GM12878 (cell line): Measurements from ENCODE around the gene MB21D2. TPM values are rescaled to one million over a fixed set of nuclear protein-coding genes. Genes with fewer than 3 reads are reported as not detected.

Experiments
- ATAC-seq: fragments of 200-7000 bp; cut with Tn5 transposase; 3 replicates; pipeline ENCODE4 v1.9.1; 2020; ENCODE audit warnings: mild to moderate bottlenecking, moderate library complexity
- BruUV-seq: library from RNA; stranded (reverse); fragments of 400-500 nt; replicated peaks from 2 replicates; lab custom pipeline; 2021; lab: Mats Ljungman, UMichigan
- CTCF ChIA-PET: fragments of 300-600 bp; sonication (Branson Sonifier 250); formaldehyde crosslinking; extraction: SDS; loops from one replicate; lab custom pipeline; 2021; ENCODE audit warnings: inconsistent platforms; lab: Yijun Ruan, JAX
- POLR2A ChIA-PET: fragments of 350-600 bp; formaldehyde crosslinking; extraction: SDS; loops from one replicate; lab custom pipeline; 2021; ENCODE audit warnings: inconsistent platforms; lab: Charles Lee
- RAD21 ChIA-PET: fragments of 300-600 bp; sonication (Branson Sonifier 250); formaldehyde crosslinking; loops from one replicate; lab custom pipeline; 2023; ENCODE audit warnings: antibody characterized with exemption; ENCODE audit not compliant: unreplicated experiment; lab: Charles Lee
- SMC1A ChIA-PET: fragments of 300-600 bp; sonication (Branson Sonifier 250); formaldehyde crosslinking; loops from one replicate; lab custom pipeline; 2023; ENCODE audit not compliant: unreplicated experiment, uncharacterized antibody; lab: Charles Lee
- DNase-seq: peaks from one replicate; pipeline ENCODE4 v3.0.0-alpha.2; 2011; ENCODE audit warnings: low read depth, low spot score
- FAIRE-seq: peaks from 3 replicates; lab custom pipeline; 2011; peaks lifted over from hg19 to GRCh38; lab: Jason Lieb, UNC
- H2AFZ ChIP-seq: 2 replicates; pipeline ENCODE4 v1.6.0; 2011; ENCODE audit warnings: low read depth, low read length, control low read depth; ENCODE audit not compliant: control insufficient read depth
- H3K27ac ChIP-seq: 2 replicates; pipeline ENCODE4 v1.5.1; 2011; ENCODE audit warnings: control low read depth; ENCODE audit not compliant: control insufficient read depth, insufficient read depth
- H3K27me3 ChIP-seq, 2 experiments: replicated peaks in 1 of 2; 2 replicates each; pipeline versions ENCODE4 v1.6.0 to v1.6.1; 2011; ENCODE audit warnings: low read length in 1 of 2; ENCODE audit not compliant: control insufficient read depth in 2 of 2, insufficient read depth in 2 of 2
- H3K36me3 ChIP-seq, 2 experiments: 2 replicates each; pipeline ENCODE4 v1.5.1; 2011; ENCODE audit warnings: low read length in 1 of 2; ENCODE audit not compliant: control insufficient read depth in 2 of 2, insufficient read depth in 2 of 2
- H3K4me1 ChIP-seq: 2 replicates; pipeline ENCODE4 v1.6.1; 2011; ENCODE audit warnings: mild to moderate bottlenecking, low read length, moderate library complexity, mixed read lengths; ENCODE audit not compliant: control insufficient read depth, insufficient read depth
- H3K4me2 ChIP-seq: 2 replicates; pipeline ENCODE4 v1.6.0; 2011; ENCODE audit warnings: control low read depth; ENCODE audit not compliant: control insufficient read depth, insufficient read depth
- H3K4me3 ChIP-seq: fragments of 200-600 bp; sonication (generic); 2 replicates; pipeline ENCODE4 v1.5.1; 2016
- H3K79me2 ChIP-seq: 2 replicates; pipeline ENCODE4 v1.6.0; 2011; ENCODE audit warnings: low read length; ENCODE audit not compliant: control insufficient read depth, insufficient read depth
- H3K9ac ChIP-seq: 2 replicates; pipeline ENCODE4 v1.8.0; 2011; ENCODE audit warnings: low read length, control low read depth, mixed read lengths; ENCODE audit not compliant: control insufficient read depth, insufficient read depth
- H3K9me3 ChIP-seq: replicated peaks from 3 replicates; pipeline ENCODE4 v1.5.1; 2011; ENCODE audit warnings: mild to moderate bottlenecking, low read length; ENCODE audit not compliant: control insufficient read depth, insufficient read depth
- H4K20me1 ChIP-seq: 2 replicates; pipeline ENCODE4 v1.6.0; 2011; ENCODE audit not compliant: control insufficient read depth, insufficient read depth
- ASH2L ChIP-seq: fragments of 300-600, 200-600 bp; sonication (generic); IDR thresholded peaks from 2 replicates; pipeline ENCODE4 v1.6.1; 2017; ENCODE audit warnings: low read depth, mild to moderate bottlenecking, borderline replicate concordance
- CHD2 ChIP-seq: IDR thresholded peaks from 2 replicates; pipeline ENCODE4 v1.6.1; 2011; ENCODE audit warnings: low read depth, low read length, improper control_type of control experiment, borderline replicate concordance
- EED ChIP-seq: sonication (generic); IDR thresholded peaks from 2 replicates; pipeline ENCODE4 v1.6.1; 2016; ENCODE audit warnings: antibody characterized with exemption, low read depth
- NFIC ChIP-seq: IDR thresholded peaks from 2 replicates; pipeline ENCODE4 v1.6.1; 2012; ENCODE audit warnings: low read depth, mild to moderate bottlenecking, inconsistent platforms, low read length, moderate library complexity
- NR2C1 ChIP-seq: fragments of 450-650 bp; IDR thresholded peaks from 2 replicates; pipeline ENCODE4 v1.6.1; 2017; ENCODE audit warnings: antibody characterized with exemption, mild to moderate bottlenecking, moderate library complexity
- SMAD1 ChIP-seq: fragments of 450-650 bp; IDR thresholded peaks from 2 replicates; pipeline ENCODE4 v1.6.1; 2018; ENCODE audit warnings: mild to moderate bottlenecking, low read depth; ENCODE audit not compliant: partially characterized antibody
- SMC3 ChIP-seq: IDR thresholded peaks from 2 replicates; pipeline ENCODE4 v1.6.1; 2011; ENCODE audit warnings: low read length, improper control_type of control experiment, borderline replicate concordance
- TAF1 ChIP-seq: IDR thresholded peaks from 2 replicates; pipeline ENCODE4 v1.6.1; 2011; ENCODE audit warnings: mild to moderate bottlenecking, low read depth, low read length, borderline replicate concordance
- in situ Hi-C: fragments of 300-500 bp; cut with MboI; formaldehyde crosslinking; loops from 9 replicates; pipeline ENCODE4 v1.14.3; 2018; ENCODE audit warnings: mixed read lengths
- intact Hi-C: fragments of 100-400 bp; cut with micrococcal nuclease; formaldehyde crosslinking; loops from one replicate; pipeline ENCODE4 v1.14.2; 2022; ENCODE audit not compliant: unreplicated experiment
- polyA plus RNA-seq, 11 experiments: library from polyadenylated mRNA; depleted of rRNA in 4 of 11; unstranded in 6 of 11; stranded (reverse) in 5 of 11; fragments of >200 nt; fragmentation: Nextera tagmentation in 4 of 11; fragmentation: Illumina TruSeq in 1 of 11; extraction: Ambion mirVana in 4 of 11; extraction: Trizol in 1 of 11; gene quantifications; 1 replicate in 1 of 11; 2 replicates in 10 of 11; pipeline versions ENCODE4 v1.2.1 to v1.2.3, GENCODE V29; 2011 to 2016; ENCODE audit warnings: inconsistent platforms in 2 of 11, missing spikeins in 2 of 11, low read depth in 1 of 11
- total RNA-seq, 4 experiments: library from RNA; depleted of rRNA in 3 of 4; stranded (reverse); fragments of >200 nt in 3 of 4; fragmentation: Illumina TruSeq in 1 of 4; extraction: Trizol in 1 of 4; gene quantifications; 2 replicates each; pipeline versions ENCODE4 v1.2.1 to v1.2.3, GENCODE V29; 2013 to 2021
- TF ChIP-seq, protein P1 (sequence below): fragments of 450-650 bp; IDR thresholded peaks from 2 replicates; pipeline ENCODE4 v1.6.1; 2017; ENCODE audit warnings: mild to moderate bottlenecking, moderate library complexity
- TF ChIP-seq, protein P2 (sequence below): fragments of 450-650 bp; IDR thresholded peaks from 2 replicates; pipeline ENCODE4 v1.6.1; 2016; ENCODE audit warnings: mild to moderate bottlenecking
- TF ChIP-seq, protein P3 (sequence below): fragments of 450-650 bp; IDR thresholded peaks from 2 replicates; pipeline ENCODE4 v1.6.1; 2016; ENCODE audit warnings: mild to moderate bottlenecking, moderate library complexity, borderline replicate concordance

Gene MB21D2
- total and polyA plus RNA-seq, 10 of the 15 experiments (the other 5 are each of a cell fraction or from before 2014, with no cell fraction given), result 7.9 to 21.2 (median 15.3) TPM

DNA sequence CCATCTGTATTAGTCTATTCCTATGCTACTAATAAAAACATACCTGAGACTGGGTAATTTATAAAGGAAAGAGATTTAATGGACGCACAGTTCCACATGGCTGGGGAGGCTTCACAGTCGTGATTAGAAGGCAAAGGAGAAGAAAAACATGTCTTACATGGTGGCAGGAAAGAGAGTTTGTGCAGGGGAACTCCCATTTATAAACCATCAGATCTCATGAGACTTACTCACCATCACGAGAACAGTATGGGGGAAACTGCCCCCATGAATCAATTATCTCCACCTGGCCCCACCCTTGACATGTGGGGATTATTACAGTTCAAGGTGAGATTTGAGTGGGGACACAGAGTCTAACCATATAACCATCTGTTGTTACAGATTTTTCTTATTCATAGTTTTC lies 42.1 kb upstream of the MB21D2 start (continued):
- no peak for TF ChIP-seq SMC3
- no peak for TF ChIP-seq NR2C1
- TF ChIP-seq TAF1, result no peak
- no peak for TF ChIP-seq SMAD1

DNA sequence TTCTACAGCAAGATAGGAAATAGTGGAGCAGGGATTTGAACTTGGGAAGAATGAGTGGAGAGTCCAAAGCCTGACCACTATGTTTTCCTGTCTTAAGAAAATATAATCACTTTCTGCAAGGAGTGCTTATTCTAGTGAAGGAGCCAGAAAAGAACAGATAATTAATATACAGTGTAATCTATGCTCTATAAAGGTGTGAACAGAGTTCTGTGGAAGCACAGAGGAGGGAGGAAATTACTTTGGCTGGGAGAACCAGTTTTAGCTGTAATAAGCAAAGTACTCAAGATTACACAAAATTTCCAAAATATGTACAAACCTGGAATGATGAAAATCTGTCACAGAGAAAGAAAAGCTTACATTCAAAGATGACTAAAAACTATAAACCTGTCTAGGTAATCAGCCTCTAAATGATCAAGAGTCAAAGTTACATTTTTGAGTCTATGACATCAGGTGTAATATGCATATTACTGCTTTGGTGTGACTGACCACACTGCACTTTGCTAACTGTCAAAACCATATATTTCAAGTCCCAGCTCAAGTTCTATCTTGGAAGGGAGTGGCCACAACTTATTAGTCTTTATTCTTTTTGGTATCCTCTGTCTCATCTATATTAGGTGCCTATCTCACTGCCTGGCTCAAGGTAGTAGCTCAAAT lies 40.7 kb upstream of the MB21D2 start:
- Histone ChIP-seq H3K4me2 (no peak overlapping the region), H3K9ac (no peak overlapping the region), H2AFZ (no peak overlapping the region), H3K4me3 (no peak overlapping the region), H4K20me1 (no peaks in the 10 kb centered on the region), H3K9me3 (no peaks in the 10 kb centered on the region), H3K4me1 (no peaks in the 10 kb centered on the region), H3K36me3 (no peaks in the 10 kb centered on the region), H3K27me3 (no peaks in the 10 kb centered on the region), H3K79me2 (no peaks in the 10 kb centered on the region), H3K27ac (no peak overlapping the region)
- RAD21 ChIA-PET, result no interaction called here
- CTCF ChIA-PET, result interaction anchor here (1.0 to 1.9 kb wide), 2 partner anchors 29 to 43 kb away, joined by 3 to 4 read pairs; no protein-coding TSS in a partner anchor
- BruUV-seq, result no TSS peak
- TF ChIP-seq EED (no peak), CHD2 (no peak), NFIC (no peak), TAF1 (no peak), ASH2L (no peak)
- TF ChIP-seq, protein P1, sequence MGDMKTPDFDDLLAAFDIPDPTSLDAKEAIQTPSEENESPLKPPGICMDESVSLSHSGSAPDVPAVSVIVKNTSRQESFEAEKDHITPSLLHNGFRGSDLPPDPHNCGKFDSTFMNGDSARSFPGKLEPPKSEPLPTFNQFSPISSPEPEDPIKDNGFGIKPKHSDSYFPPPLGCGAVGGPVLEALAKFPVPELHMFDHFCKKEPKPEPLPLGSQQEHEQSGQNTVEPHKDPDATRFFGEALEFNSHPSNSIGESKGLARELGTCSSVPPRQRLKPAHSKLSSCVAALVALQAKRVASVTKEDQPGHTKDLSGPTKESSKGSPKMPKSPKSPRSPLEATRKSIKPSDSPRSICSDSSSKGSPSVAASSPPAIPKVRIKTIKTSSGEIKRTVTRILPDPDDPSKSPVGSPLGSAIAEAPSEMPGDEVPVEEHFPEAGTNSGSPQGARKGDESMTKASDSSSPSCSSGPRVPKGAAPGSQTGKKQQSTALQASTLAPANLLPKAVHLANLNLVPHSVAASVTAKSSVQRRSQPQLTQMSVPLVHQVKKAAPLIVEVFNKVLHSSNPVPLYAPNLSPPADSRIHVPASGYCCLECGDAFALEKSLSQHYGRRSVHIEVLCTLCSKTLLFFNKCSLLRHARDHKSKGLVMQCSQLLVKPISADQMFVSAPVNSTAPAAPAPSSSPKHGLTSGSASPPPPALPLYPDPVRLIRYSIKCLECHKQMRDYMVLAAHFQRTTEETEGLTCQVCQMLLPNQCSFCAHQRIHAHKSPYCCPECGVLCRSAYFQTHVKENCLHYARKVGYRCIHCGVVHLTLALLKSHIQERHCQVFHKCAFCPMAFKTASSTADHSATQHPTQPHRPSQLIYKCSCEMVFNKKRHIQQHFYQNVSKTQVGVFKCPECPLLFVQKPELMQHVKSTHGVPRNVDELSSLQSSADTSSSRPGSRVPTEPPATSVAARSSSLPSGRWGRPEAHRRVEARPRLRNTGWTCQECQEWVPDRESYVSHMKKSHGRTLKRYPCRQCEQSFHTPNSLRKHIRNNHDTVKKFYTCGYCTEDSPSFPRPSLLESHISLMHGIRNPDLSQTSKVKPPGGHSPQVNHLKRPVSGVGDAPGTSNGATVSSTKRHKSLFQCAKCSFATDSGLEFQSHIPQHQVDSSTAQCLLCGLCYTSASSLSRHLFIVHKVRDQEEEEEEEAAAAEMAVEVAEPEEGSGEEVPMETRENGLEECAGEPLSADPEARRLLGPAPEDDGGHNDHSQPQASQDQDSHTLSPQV, result no peak
- TF ChIP-seq, protein P2, sequence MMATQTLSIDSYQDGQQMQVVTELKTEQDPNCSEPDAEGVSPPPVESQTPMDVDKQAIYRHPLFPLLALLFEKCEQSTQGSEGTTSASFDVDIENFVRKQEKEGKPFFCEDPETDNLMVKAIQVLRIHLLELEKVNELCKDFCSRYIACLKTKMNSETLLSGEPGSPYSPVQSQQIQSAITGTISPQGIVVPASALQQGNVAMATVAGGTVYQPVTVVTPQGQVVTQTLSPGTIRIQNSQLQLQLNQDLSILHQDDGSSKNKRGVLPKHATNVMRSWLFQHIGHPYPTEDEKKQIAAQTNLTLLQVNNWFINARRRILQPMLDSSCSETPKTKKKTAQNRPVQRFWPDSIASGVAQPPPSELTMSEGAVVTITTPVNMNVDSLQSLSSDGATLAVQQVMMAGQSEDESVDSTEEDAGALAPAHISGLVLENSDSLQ, result no peak
- TF ChIP-seq, protein P3, sequence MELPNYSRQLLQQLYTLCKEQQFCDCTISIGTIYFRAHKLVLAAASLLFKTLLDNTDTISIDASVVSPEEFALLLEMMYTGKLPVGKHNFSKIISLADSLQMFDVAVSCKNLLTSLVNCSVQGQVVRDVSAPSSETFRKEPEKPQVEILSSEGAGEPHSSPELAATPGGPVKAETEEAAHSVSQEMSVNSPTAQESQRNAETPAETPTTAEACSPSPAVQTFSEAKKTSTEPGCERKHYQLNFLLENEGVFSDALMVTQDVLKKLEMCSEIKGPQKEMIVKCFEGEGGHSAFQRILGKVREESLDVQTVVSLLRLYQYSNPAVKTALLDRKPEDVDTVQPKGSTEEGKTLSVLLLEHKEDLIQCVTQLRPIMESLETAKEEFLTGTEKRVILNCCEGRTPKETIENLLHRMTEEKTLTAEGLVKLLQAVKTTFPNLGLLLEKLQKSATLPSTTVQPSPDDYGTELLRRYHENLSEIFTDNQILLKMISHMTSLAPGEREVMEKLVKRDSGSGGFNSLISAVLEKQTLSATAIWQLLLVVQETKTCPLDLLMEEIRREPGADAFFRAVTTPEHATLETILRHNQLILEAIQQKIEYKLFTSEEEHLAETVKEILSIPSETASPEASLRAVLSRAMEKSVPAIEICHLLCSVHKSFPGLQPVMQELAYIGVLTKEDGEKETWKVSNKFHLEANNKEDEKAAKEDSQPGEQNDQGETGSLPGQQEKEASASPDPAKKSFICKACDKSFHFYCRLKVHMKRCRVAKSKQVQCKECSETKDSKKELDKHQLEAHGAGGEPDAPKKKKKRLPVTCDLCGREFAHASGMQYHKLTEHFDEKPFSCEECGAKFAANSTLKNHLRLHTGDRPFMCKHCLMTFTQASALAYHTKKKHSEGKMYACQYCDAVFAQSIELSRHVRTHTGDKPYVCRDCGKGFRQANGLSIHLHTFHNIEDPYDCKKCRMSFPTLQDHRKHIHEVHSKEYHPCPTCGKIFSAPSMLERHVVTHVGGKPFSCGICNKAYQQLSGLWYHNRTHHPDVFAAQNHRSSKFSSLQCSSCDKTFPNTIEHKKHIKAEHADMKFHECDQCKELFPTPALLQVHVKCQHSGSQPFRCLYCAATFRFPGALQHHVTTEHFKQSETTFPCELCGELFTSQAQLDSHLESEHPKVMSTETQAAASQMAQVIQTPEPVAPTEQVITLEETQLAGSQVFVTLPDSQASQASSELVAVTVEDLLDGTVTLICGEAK, result no peak
- DNase-seq, result no peak
- no peak for FAIRE-seq
- intact Hi-C loops (no loop called here), in situ Hi-C loops (no loop called here)
- SMC1A ChIA-PET, result interaction anchor here (0.9 to 1.4 kb wide), 3 partner anchors 34 to 81 kb away, joined by 3 to 4 read pairs (median 3); partner anchors contain the start of gene MB21D2
- POLR2A ChIA-PET, result no interaction called here
- ATAC-seq, result peak; percentile 45
